Adrenal gland (tissue), 12 donors: Measurements from ENCODE around the gene DR1. TPM values are rescaled to one million over a fixed set of nuclear protein-coding genes. Genes with fewer than 3 reads are reported as not detected.

Experiments used
- DNase-seq, 7 donors: peaks; one replicate each; pipeline ENCODE4 v3.0.0-alpha.2; 2019 to 2020
- H3K27ac ChIP-seq, 5 donors: fragments of 200-600 bp; sonication (generic) in 4 of 5; 1 replicate in 3 of 5; 2 replicates in 2 of 5; pipeline versions ENCODE4 v1.5.1 to v1.8.0; 2016 to 2020; ENCODE audit warnings: mild to moderate bottlenecking in 1 of 5
- H3K27me3 ChIP-seq: fragments of 200-600 bp; 2 replicates; pipeline ENCODE4 v1.8.0; 2021
- H3K36me3 ChIP-seq, 2 donors: fragments of 200-600 bp; replicated peaks in 1 of 2; 1 replicate in 1 of 2; 2 replicates in 1 of 2; pipeline versions ENCODE4 v1.5.1 to v1.8.0; 2018 to 2022
- H3K4me1 ChIP-seq, 2 donors: fragments of 200-600 bp; replicated peaks in 1 of 2; 1 replicate in 1 of 2; 2 replicates in 1 of 2; pipeline versions ENCODE4 v1.5.1 to v1.8.0; 2018 to 2021
- H3K4me3 ChIP-seq, 4 donors: fragments of 200-600 bp; sonication (generic) in 3 of 4; one replicate each; pipeline ENCODE4 v1.5.1; 2016 to 2018
- H3K9me3 ChIP-seq, 3 donors: fragments of 200-600 bp; sonication (generic) in 1 of 3; replicated peaks in 1 of 3; 1 replicate in 2 of 3; 2 replicates in 1 of 3; pipeline versions ENCODE4 v1.5.1 to v1.8.0; 2016 to 2021
- POLR2A ChIP-seq, 2 donors: fragments of 450-650 bp; IDR thresholded peaks; one replicate each; pipeline ENCODE4 v1.6.1; 2017; ENCODE audit warnings: antibody characterized with exemption in 2 of 2, mild to moderate bottlenecking in 2 of 2, moderate library complexity in 1 of 2
- WGBS, 4 donors: extraction: QIAGEN DNeasy Blood & Tissue Kit in 2 of 4; methylation state at CpG; one replicate each; pipeline versions ENCODE4 v1.1.5 to v1.1.7; 2013 to 2017; 5-methylcytosine and 5-hydroxymethylcytosine counted together
- intact Hi-C, 2 donors: fragments of 100-400 bp; cut with DNase I; formaldehyde crosslinking; loops; one replicate each; pipeline versions ENCODE4 v1.14.1 to v1.15.0; 2022 to 2023
- polyA plus RNA-seq, 3 donors: library from polyadenylated mRNA; stranded (reverse); fragments of 200-250 nt in 2 of 3; fragments of 350-450 nt in 1 of 3; fragmentation: Illumina TruSeq in 1 of 3; extraction: RNeasy Lipid Tissue Mini Kit (QIAGEN cat#74804) in 1 of 3; gene quantifications; one replicate each; pipeline ENCODE4 v1.2.3, GENCODE V29; 2013 to 2014
- total RNA-seq, 9 donors: library from RNA; depleted of rRNA in 4 of 9; stranded (reverse); fragments of >200 nt in 4 of 9; fragments of 120-200 nt in 1 of 9; fragmentation: NEBNext Ultra II Directional in 1 of 9; extraction: Animal tissue kit (Norgen Biotek cat#: 25700) in 1 of 9; gene quantifications; one replicate each; pipeline versions ENCODE4 v1.1.0 to v1.2.4, GENCODE V29; 2013 to 2023
- TF ChIP-seq, protein P1 (sequence below), 6 experiments: fragments of 450-650 bp in 4 of 6; fragments of 200-600 bp in 2 of 6; sonication (generic) in 1 of 6; IDR thresholded peaks; 1 replicate in 5 of 6; 2 replicates in 1 of 6; pipeline versions ENCODE4 v1.5.1 to v1.8.0; 2016 to 2021; ENCODE audit warnings: antibody characterized with exemption in 6 of 6, mild to moderate bottlenecking in 2 of 6, moderate library complexity in 1 of 6
- donor health status: healthy with polysubstance abuse.
- donor health status: Bipolar disorder and iron deficiency.
- donor health status: DM: yes; HTN: yes; CAD: no.
- donor health status: DM: no; HTN: no; CAD: no.
- donor health status: DM: no; HTN: no; CAD: no.
- donor health status: DM: yes; HTN: yes; CAD: no.

DR1 gene
- total and polyA plus RNA-seq, 12 donors, result 3.9 to 72.0 (median 34.2) TPM

DNA sequence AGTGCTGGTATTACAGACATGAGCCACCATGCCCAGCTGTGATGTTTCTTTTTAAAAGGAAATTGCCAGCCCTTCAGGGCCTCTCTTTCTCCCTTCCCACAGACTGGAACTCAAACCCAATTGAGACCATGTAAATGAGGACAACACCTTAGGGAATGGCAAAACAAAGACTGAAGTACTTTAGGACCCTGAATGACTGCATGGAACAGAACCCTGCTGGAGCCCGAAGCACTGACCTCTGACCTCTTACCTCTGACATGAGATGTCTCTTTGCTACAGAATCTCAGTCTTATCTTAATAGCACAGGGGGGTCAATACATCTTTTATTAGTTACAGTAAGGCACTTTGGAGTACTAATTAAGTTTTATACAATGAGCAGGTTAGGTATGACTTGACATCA is 15.5 kb upstream of the DR1 start:
- no peaks in the 10 kb centered on the region for H3K4me1 ChIP-seq
- no peak for DNase-seq
- H3K27ac ChIP-seq, result no peak overlapping the region
- H3K4me3 ChIP-seq, result no peak overlapping the region
- no peaks in the 10 kb centered on the region for H3K27me3 ChIP-seq
- no peaks in the 10 kb centered on the region for H3K36me3 ChIP-seq
- TF ChIP-seq, protein P1, sequence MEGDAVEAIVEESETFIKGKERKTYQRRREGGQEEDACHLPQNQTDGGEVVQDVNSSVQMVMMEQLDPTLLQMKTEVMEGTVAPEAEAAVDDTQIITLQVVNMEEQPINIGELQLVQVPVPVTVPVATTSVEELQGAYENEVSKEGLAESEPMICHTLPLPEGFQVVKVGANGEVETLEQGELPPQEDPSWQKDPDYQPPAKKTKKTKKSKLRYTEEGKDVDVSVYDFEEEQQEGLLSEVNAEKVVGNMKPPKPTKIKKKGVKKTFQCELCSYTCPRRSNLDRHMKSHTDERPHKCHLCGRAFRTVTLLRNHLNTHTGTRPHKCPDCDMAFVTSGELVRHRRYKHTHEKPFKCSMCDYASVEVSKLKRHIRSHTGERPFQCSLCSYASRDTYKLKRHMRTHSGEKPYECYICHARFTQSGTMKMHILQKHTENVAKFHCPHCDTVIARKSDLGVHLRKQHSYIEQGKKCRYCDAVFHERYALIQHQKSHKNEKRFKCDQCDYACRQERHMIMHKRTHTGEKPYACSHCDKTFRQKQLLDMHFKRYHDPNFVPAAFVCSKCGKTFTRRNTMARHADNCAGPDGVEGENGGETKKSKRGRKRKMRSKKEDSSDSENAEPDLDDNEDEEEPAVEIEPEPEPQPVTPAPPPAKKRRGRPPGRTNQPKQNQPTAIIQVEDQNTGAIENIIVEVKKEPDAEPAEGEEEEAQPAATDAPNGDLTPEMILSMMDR (IDR thresholded peaks at IDR 0.05), result no peak
- no peak for TF ChIP-seq POLR2A (IDR thresholded peaks at IDR 0.05)
- intact Hi-C loops, result no loop called here
- H3K9me3 ChIP-seq, result no peaks in the 10 kb centered on the region
- 65 to 82% (median 78%) methylated on average over 1 of the region's 1 CpG for whole genome bisulfite sequencing, 4 donors

DNA sequence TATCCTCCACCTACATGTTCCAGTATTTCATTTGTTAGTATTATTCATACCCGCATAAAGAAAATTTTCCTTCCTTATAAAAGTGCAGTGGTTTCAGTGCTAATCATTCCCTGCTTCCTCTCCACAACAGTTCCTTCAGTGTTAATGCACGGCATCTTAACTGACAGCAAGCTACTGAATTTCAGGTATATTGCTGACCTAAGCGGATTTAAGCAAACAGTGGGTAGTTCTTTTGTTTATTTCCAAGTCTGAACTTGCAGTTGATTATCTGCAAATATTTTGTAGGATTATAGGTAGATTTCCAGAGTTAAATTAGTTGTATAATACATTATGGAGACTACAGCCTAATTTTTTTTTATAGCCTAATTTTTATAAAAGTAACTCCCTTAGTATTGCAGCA is 15.1 kb upstream of the DR1 start:
- WGBS, 4 donors, result 91 to 95% (median 93%) methylated on average over 3 of the region's 3 CpGs
- H3K4me1 ChIP-seq, result no peaks in the 10 kb centered on the region
- no peaks in the 10 kb centered on the region for H3K36me3 ChIP-seq
- TF ChIP-seq, protein P1 (IDR thresholded peaks at IDR 0.05), result no peak
- no peak for TF ChIP-seq POLR2A (IDR thresholded peaks at IDR 0.05)
- DNase-seq, result no peak
- no peaks in the 10 kb centered on the region for H3K9me3 ChIP-seq
- intact Hi-C loops, result no loop called here
- H3K27ac ChIP-seq, result no peak overlapping the region
- no peak overlapping the region for H3K4me3 ChIP-seq
- H3K27me3 ChIP-seq, result no peaks in the 10 kb centered on the region

DNA sequence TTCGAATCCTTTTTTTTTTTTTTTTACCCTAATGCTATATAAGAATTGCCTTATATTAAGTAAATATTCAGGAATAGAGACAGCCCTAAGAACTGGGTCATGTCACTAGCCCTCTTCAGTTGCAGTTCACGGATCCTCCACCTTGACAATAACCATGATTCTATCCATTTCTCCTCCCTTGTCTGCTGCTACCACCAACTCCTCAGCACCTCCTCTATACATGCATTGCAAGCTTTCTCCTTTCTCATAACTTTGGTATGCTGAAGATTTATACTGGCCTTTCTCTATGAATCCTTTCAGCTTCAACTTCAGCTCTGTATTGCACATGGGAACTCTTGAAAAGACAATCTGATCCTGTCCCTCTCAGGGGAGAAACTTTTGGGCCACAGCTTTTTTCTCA is 14.3 kb upstream of the DR1 start:
- H3K4me1 ChIP-seq, result no peaks in the 10 kb centered on the region
- WGBS, 4 donors, result 84 to 89% (median 87%) methylated on average over 2 of the region's 2 CpGs
- intact Hi-C loops, result no loop called here
- no peak for DNase-seq
- no peak for TF ChIP-seq POLR2A (IDR thresholded peaks at IDR 0.05)
- TF ChIP-seq, protein P1 (IDR thresholded peaks at IDR 0.05), result no peak
- H3K4me3 ChIP-seq, result no peak overlapping the region
- no peak overlapping the region for H3K27ac ChIP-seq
- no peaks in the 10 kb centered on the region for H3K27me3 ChIP-seq
- no peaks in the 10 kb centered on the region for H3K9me3 ChIP-seq
- no peaks in the 10 kb centered on the region for H3K36me3 ChIP-seq

DNA sequence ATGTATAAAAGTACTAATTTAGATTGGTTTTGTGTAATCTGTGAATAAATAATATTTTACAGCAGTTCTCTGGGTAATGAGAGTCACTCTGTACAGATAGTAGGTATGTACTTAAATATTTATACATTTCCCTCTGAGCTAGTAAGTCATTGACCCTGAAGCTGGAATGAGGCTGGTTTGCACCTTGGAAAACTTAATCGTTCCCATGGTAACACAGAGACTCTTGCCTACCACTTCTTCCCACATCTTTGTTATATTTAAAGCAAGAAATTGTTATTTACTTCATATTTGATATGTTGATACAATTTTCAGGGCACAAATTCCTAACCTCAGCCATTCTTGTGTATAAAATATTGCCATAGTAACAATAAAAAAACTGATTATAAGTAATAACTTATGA is 13.3 kb upstream of the DR1 start:
- TF ChIP-seq POLR2A (IDR thresholded peaks at IDR 0.05), result no peak
- TF ChIP-seq, protein P1 (IDR thresholded peaks at IDR 0.05), result no peak
- DNase-seq, result no peak
- H3K27me3 ChIP-seq, result no peaks in the 10 kb centered on the region
- 63 to 73% (median 68%) methylated on average over 1 of the region's 1 CpG for WGBS, 4 donors
- intact Hi-C loops, result no loop called here
- peaks cover 0 to 1% of the 10 kb centered on the region in 2 donors for H3K36me3 ChIP-seq
- no peak overlapping the region for H3K4me3 ChIP-seq
- no peaks in the 10 kb centered on the region for H3K4me1 ChIP-seq
- H3K9me3 ChIP-seq, result no peaks in the 10 kb centered on the region
- H3K27ac ChIP-seq, result no peak overlapping the region
